Astrocyte (in vitro differentiated cells and primary cell): ENCODE measurements around the gene OSBPL6. TPM values are rescaled to one million over a fixed set of nuclear protein-coding genes. Genes with fewer than 3 reads are reported as not detected.
"Not testable (repeated sequence)": the region's sequence is repeated elsewhere in the genome, so short reads cannot be mapped to it uniquely, and the experiment has no call there.

Experiments
- DNase-seq: peaks from one replicate; pipeline ENCODE4 v3.0.0-alpha.2; 2010; ENCODE audit warnings: low read depth
- FAIRE-seq: peaks from 2 replicates; lab custom pipeline; 2011; peaks lifted over from hg19 to GRCh38; lab: Jason Lieb, UNC
- H2AFZ ChIP-seq: 2 replicates; pipeline ENCODE4 v1.6.0; 2012; ENCODE audit warnings: low read depth, low read length, inconsistent platforms
- H3K27ac ChIP-seq: 2 replicates; pipeline ENCODE4 v1.5.1; 2011; ENCODE audit warnings: low read depth, low read length, inconsistent platforms
- H3K27me3 ChIP-seq: 2 replicates; pipeline ENCODE4 v1.6.0; 2011; ENCODE audit warnings: low read length, inconsistent platforms; ENCODE audit not compliant: insufficient read depth
- H3K36me3 ChIP-seq: 2 replicates; pipeline ENCODE4 v1.5.1; 2011; ENCODE audit warnings: low read length, inconsistent platforms; ENCODE audit not compliant: insufficient read depth
- H3K4me1 ChIP-seq: 2 replicates; pipeline ENCODE4 v1.5.1; 2011; ENCODE audit warnings: low read length, inconsistent platforms; ENCODE audit not compliant: insufficient read depth
- H3K4me2 ChIP-seq: 2 replicates; pipeline ENCODE4 v1.6.0; 2012; ENCODE audit warnings: low read length, inconsistent platforms
- H3K4me3 ChIP-seq: 2 replicates; pipeline ENCODE4 v1.5.1; 2011; ENCODE audit warnings: low read depth, mild to moderate bottlenecking, low read length, inconsistent platforms; ENCODE audit not compliant: insufficient read depth
- H3K79me2 ChIP-seq: 2 replicates; pipeline ENCODE4 v1.6.0; 2012; ENCODE audit warnings: mild to moderate bottlenecking, low read length, inconsistent platforms; ENCODE audit not compliant: insufficient read depth
- H3K9ac ChIP-seq: 2 replicates; pipeline ENCODE4 v1.6.0; 2012; ENCODE audit warnings: mild to moderate bottlenecking, low read length, inconsistent platforms
- H3K9me3 ChIP-seq: 2 replicates; pipeline ENCODE4 v1.5.1; 2012; ENCODE audit warnings: low read depth, mild to moderate bottlenecking, low read length, inconsistent platforms; ENCODE audit not compliant: insufficient read depth
- H4K20me1 ChIP-seq: 2 replicates; pipeline ENCODE4 v1.6.0; 2012; ENCODE audit warnings: low read length, inconsistent platforms; ENCODE audit not compliant: insufficient read depth
- H3K27ac Mint-ChIP-seq: one replicate; pipeline ENCODE4 v1.8.0; 2021; ENCODE audit warnings: mild to moderate bottlenecking, mixed read lengths; ENCODE audit not compliant: unreplicated experiment
- H3K27me3 Mint-ChIP-seq: one replicate; pipeline ENCODE4 v1.8.0; 2021; ENCODE audit warnings: low read depth, mixed read lengths; ENCODE audit not compliant: unreplicated experiment
- H3K36me3 Mint-ChIP-seq: one replicate; pipeline ENCODE4 v1.8.0; 2021; ENCODE audit warnings: low read depth, mixed read lengths; ENCODE audit not compliant: unreplicated experiment
- H3K4me1 Mint-ChIP-seq: one replicate; pipeline ENCODE4 v1.8.0; 2021; ENCODE audit warnings: low read depth, mixed read lengths; ENCODE audit not compliant: unreplicated experiment
- H3K4me3 Mint-ChIP-seq: one replicate; pipeline ENCODE4 v1.8.0; 2021; ENCODE audit warnings: mild to moderate bottlenecking, moderate library complexity, mixed read lengths; ENCODE audit not compliant: unreplicated experiment
- H3K9me3 Mint-ChIP-seq: one replicate; pipeline ENCODE4 v1.8.0; 2021; ENCODE audit warnings: mild to moderate bottlenecking, mixed read lengths; ENCODE audit not compliant: unreplicated experiment
- CTCF ChIP-seq: IDR thresholded peaks from 2 replicates; pipeline ENCODE4 v1.5.1; 2011; ENCODE audit warnings: low read depth, mild to moderate bottlenecking, inconsistent platforms, low read length, moderate library complexity; ENCODE audit not compliant: insufficient read depth
- EZH2 ChIP-seq: IDR thresholded peaks from 2 replicates; pipeline ENCODE4 v1.6.1; 2012; ENCODE audit warnings: mild to moderate bottlenecking, low read length, inconsistent platforms; ENCODE audit not compliant: insufficient read depth
- total RNA-seq: library from RNA; stranded (reverse); gene quantifications from 2 replicates; pipeline ENCODE4 v1.2.1, GENCODE V29; 2021

The OSBPL6 gene
- total RNA-seq, 1 donor from 2014 or later: 13.4 TPM

GRCh38 chr2:178345951-178346350 lies 151.6 kb downstream of the OSBPL6 start:
- Histone ChIP-seq H3K4me3 (no peak overlapping the region), H3K4me1 (no peaks in the 10 kb centered on the region), H3K27ac (no peak overlapping the region), H3K4me2 (no peak overlapping the region), H3K36me3 (no peaks in the 10 kb centered on the region), H3K9me3 (no peaks in the 10 kb centered on the region), H3K27me3 (no peaks in the 10 kb centered on the region), H3K9ac (no peak overlapping the region), H3K79me2 (no peaks in the 10 kb centered on the region), H2AFZ (no peak overlapping the region), H4K20me1 (no peaks in the 10 kb centered on the region)
- no peak for FAIRE-seq
- Mint-ChIP-seq H3K36me3 (peaks cover 6% of the 10 kb centered on the region), H3K27ac (no peak overlapping the region), H3K4me3 (no peak overlapping the region), H3K27me3 (no peaks in the 10 kb centered on the region), H3K4me1 (peaks cover 3% of the 10 kb centered on the region), H3K9me3 (peaks cover 2% of the 10 kb centered on the region)
- DNase-seq: no peak
- TF ChIP-seq CTCF (no peak), EZH2 (no peak)

DNA sequence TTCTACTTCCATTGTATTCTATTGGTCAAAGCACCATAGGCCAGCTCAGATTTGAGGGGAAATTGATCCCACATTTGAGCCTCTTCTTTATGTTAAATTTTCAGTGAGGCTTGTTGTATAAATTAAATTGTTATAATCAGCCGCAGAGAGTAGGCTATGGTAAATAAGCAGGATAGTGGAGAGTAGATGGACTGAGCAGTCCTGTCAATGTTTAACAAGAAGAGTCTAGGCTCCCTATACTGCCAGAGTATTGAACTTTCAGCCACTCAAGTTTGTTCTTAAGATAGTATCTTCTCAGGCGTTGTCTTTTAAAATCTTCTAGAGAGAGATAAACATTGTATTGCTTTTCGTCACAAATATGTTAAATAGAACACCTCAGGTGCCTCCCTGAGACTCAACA lies 155.7 kb downstream of the OSBPL6 start:
- TF ChIP-seq CTCF (no peak), EZH2 (no peak)
- no peak for DNase-seq
- no peak overlapping the region for H3K4me3 Mint-ChIP-seq

GRCh38 chr2:178357704-178358103 lies 163.4 kb downstream of the OSBPL6 start:
- not testable (repeated sequence) for H3K4me3 ChIP-seq, DNase-seq, H3K36me3 ChIP-seq, H3K79me2 ChIP-seq, H3K27ac ChIP-seq, H4K20me1 ChIP-seq, H3K27me3 ChIP-seq, FAIRE-seq, H3K27me3 Mint-ChIP-seq, H3K4me1 Mint-ChIP-seq, H3K4me2 ChIP-seq, H3K27ac Mint-ChIP-seq, H3K9me3 ChIP-seq, H3K4me3 Mint-ChIP-seq, H2AFZ ChIP-seq, H3K9ac ChIP-seq, H3K4me1 ChIP-seq
- Mint-ChIP-seq H3K9me3 (peaks cover 21% of the 10 kb centered on the region), H3K36me3 (peaks cover 12% of the 10 kb centered on the region)

More for the DNA sequence above, 155.7 kb downstream of the OSBPL6 start:
- Mint-ChIP-seq H3K27ac (no peak overlapping the region), H3K36me3 (peaks cover 20% of the 10 kb centered on the region), H3K27me3 (no peaks in the 10 kb centered on the region), H3K9me3 (peaks cover 6% of the 10 kb centered on the region), H3K4me1 (peaks cover 3% of the 10 kb centered on the region)
- Histone ChIP-seq H3K9ac (no peak overlapping the region), H3K79me2 (no peaks in the 10 kb centered on the region), H2AFZ (no peak overlapping the region), H3K27me3 (no peaks in the 10 kb centered on the region), H4K20me1 (no peaks in the 10 kb centered on the region), H3K4me3 (no peak overlapping the region), H3K27ac (no peak overlapping the region), H3K9me3 (no peaks in the 10 kb centered on the region), H3K4me2 (no peak overlapping the region), H3K36me3 (peaks cover 2% of the 10 kb centered on the region), H3K4me1 (no peaks in the 10 kb centered on the region)
- FAIRE-seq: no peak
